TTC549 (cell line): ENCODE results near the gene TMEM135.
"Not testable (repeated sequence)": the region's sequence is repeated elsewhere in the genome, so short reads cannot be mapped to it uniquely, and the experiment has no call there.

Experiments
- FAIRE-seq: peaks from 2 replicates; lab custom pipeline; 2012; peaks lifted over from hg19 to GRCh38; lab: Jason Lieb, UNC

The TMEM135 gene

DNA sequence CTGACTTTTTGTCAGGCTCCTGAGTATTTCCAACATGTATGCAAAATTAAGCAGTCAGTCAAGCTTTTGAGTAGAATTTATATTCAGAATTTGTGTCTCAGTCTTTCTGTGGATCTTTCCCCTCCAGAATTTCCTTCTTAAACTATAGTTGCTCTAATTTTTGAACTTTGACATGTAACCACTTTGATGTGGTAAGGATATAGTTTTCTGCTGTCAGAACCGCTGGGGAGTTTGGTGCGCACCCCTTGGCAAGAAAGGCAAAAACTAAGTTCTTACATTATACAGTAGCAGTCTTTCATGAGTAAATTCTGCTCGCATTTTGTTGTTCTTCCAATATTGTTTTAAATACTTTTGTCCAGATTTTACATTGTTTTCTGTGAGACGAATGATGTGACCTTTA lies 105.9 kb downstream of the TMEM135 start:
- FAIRE-seq, result no peak

DNA sequence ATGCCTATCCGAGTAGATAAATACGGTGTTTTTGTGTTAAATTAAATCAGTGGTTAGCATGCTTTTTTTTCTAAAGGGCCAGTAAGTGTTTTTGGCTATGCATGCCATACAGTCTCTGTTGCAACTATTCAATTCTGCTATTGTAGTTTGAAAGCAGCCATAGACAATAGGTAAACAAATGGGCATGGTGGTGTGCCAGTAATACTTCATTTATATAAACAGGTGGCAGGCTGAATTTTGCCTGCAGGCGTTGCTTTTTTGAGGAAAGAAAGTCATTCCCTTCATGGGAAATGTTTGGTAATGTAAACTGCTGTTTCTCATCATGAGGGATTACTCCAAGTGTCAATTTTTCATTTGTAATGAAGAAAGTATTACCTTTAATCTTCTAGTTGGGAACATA lies 106.5 kb downstream of the TMEM135 start:
- FAIRE-seq, result no peak

DNA sequence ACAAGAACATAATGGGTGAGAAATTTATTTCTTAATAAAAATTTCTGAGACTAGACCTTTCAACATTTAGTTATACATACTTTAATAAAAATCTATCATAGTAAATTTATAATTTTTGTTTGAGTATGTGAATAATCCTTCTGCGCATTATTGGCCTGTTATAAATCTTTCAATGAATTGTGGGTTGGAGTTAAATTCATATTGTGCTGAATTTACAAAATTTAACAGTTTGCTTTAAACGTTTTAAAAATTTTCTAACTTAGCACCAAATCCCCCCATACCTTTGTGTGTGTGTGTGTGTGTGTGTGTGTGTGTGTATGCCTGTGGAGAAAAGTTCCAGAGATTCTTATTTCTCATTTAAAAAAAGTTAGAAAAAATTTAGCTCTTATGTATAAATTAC lies 111.0 kb downstream of the TMEM135 start:
- no peak for FAIRE-seq

DNA sequence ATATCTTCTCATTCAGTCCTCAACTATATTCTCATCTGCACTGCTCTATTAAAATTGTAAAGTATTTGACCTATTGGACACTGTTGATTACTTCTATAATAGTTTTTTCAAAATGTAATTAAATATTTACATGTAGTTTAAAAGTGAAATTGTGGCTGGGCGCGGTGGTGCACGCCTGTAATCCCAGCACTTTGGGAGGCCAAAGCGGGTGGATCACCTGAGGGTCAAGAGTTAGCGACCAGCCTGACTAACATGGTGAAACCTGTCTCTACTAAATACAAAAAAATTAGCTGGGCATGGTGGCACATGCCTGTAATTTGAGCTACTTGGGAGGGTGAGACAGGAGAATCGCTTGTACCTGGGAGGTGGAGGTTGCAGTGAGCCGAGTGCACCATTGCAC lies 112.0 kb downstream of the TMEM135 start:
- FAIRE-seq, result not testable (repeated sequence)

DNA sequence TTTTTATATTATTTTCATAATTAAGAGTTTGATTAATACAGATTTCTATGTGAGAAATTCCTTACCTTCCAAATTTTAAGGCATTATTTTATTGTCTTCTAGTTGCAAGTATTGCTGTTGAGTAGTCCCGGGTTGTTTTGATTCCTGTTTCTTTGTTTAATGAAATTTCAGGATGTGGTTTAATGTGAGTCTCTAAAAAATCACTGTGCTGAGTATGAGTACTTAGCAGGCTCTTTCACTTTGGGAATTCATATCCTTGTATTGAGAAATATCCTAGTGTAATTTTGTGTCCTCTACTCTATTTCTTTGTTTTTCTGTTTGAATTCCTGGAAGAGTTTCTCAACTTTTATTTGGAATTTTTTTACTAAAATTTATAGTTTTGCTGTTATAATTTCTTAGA lies 113.2 kb downstream of the TMEM135 start:
- FAIRE-seq, result no peak

DNA sequence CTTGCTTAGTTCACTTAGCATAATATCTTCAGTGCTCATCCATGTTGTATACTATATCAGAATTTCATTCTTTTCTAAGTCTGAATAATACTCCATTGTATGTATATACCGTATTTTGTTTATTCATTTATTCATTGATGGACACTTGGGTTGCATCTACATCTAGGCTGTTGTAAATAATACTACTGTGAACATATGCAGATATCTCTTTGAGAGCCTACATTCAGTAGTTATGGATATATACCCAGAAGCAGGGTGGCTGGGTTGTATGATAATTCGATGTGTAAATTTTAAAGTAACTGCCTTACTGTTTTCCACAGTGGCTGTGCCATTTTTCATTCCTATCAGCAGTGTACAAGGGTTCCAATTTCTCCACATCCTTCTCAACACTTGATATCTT lies 116.5 kb downstream of the TMEM135 start:
- FAIRE-seq, result no peak

DNA sequence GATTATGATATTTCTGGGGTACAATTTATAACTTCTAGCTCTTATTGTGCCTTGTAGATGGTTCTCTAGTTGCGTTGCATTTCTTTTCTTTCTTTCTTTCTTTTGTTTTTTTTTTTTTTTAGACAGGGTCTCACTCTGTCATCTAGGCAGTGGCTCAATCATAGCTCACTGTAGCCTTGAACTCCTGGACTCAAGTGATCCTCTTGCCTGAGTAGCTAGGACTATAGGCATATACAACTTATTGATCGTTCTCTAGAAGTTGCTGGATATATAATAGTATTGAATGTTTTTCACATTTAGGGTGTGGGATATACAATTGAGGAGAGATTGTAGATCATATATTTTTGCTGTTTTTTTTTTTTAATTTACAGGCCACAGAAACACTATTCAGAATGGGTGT lies 119.2 kb downstream of the TMEM135 start:
- FAIRE-seq, result no peak

DNA sequence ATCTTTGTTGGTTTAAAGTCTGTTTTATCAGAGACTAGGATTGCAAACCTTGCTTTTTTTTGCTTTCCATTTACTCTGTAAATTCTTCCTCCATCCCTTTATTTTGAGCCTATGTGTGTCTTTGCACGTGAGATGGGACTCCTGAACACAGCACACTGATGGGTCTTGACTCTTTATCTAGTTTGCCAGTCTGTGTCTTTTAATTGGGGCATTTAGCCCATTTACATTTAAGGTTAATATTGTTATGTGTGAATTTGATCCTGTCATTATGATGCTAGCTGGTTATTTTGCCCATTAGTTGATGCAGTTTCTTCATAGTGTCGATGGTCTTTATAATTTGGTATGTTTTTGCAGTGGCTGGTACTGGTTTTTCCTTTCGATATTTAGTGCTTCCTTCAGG lies 131.3 kb downstream of the TMEM135 start:
- FAIRE-seq, result not testable (repeated sequence)

DNA sequence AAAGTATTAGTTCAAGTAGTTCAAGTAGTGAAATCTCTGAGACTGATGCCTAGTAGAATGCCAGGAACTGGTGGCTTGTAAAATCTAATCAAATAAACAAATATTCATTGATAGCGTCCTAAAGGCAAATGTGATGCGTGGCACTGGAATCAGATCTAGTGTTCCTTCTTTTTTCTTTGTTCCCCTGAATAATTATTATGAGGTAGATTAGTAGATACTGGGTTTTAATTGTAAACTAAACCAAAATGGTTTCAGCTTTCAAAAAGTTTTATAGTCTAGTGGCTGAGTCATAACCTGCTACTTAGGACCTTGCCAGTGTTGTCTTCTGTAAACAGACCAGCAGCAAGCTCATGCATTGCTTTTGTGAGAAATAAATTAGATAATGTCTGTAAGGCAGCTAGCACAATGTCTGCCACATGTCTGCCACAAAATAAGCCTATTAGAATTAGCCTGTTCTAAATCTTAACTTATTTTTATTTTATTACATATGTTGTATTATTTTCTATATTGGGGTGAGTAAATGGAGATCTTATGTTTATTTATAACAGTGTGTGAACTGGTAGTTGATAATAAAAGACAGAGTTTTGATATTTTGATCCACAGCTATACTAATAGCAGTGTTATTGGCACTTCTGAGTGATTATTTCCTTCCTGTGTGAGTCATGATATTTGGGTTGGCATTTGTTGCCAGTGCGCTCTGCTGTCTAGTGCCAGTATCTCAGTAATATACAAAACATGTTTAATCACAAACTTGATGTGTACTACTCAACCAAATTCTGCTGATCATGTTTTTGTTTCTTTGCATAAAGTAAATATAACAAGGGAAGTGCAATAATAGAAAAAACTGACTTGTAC lies 135.7 kb downstream of the TMEM135 start:
- no peak for FAIRE-seq

DNA sequence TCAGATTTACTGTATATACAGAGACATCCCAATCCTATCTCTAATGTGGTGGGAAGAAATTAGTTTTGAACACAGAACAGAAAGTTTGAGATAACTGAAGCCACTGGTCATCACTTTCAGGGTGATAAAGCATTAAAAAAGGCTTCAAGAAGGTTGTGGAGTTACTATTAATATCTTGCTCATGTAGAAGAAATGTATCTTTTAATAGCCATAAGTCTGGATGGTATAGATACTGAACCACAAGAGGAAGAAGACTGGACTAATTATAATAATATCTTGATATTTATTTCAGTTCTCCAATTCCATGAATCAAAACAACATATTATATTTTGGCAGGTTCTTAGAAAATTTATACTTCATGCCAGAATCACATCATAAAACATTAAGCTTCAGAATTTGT lies 137.1 kb downstream of the TMEM135 start:
- FAIRE-seq, result no peak

DNA sequence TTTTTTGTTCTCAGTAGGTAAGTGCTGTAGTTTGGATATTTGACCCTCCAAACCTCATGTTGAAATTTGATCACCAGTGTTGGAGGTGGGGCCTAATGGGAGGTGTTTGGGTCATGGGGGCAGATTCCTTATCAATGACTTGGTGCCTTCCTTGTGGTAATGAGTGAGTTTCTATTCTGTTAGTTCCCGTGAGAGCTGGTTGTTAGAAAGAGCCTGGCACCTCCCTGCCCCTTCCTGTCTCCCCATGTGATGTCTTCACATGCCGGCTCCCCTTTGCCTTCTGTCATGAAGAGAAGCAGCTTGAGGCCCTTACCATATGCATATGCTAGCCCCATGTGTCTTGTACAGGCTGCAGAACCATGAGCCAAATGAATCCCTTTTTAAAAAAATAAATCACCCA lies 138.3 kb downstream of the TMEM135 start:
- FAIRE-seq, result no peak

DNA sequence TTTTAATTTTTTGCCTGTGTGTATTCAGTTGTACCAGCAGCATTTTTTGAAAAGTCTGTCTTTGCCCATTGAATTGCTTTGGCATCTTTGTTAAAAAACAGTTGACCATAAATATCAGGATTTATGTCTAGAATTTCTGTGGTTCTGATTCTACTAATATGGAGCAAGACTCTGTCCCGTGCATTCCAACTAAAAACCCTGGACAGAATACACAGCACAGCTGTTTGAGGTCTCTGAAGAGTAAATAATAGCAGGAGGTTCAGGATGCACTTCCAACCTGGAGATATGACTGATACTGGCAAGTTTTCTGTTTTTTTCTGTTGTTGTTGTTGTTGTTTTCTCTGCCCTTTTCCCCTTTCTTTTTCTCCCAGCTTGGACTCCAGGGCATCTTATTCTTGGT lies 141.9 kb downstream of the TMEM135 start:
- no peak for FAIRE-seq

DNA sequence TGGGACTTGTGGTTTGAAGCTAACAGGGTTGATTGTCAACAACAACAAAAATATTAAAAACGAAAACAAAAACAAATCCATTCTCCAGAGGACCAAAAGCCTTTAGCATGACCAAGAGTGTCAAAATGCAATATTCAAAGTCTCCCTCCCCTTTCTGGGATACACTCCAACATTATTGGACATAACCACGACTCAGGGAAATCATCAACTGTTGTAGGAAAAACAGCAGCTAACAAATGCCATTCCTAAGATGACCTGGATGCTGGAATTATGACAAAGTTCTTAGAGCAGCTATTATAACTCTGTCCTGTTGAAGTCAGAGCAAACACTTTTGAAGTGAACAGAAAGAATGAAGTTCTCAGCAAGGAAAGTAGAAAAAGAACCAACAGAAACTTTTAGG lies 143.0 kb downstream of the TMEM135 start:
- FAIRE-seq, result no peak

DNA sequence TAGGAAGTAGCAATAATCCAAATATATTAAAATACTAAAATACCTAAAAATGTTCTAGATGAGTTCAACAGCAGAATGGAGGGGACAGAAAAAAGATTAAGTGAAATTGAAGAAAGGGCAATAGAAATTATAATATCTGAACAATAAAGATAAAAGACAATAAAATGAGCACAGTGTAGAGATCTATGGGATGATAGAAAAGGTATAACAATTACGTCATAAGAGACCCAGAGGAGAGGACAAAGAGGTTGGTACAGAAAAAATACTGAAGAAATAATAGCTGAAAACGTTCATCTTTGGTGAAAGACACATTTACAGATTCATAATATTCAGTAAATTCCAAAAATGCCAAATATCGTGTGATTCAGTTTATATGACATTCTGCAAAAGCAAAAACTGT lies 143.4 kb downstream of the TMEM135 start:
- FAIRE-seq, result no peak

DNA sequence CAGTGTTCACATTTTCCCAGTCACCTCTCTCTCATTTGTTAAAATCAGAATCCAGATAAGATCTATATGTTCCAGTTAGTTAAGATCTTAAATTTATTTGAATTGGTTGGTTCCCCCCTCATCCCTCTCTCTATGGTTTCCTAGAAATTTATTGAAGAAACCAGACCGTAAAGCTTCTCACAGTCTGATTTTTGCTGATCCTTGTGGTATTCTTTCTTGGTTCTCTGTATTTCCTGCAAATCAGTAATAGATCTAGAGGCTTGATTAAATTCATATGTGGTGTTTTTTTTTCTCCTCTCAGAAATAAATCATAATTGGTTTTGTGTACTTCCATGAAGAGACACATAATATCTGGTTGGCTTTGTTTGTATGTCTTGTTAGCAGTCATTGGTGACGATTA lies 147.5 kb downstream of the TMEM135 start:
- no peak for FAIRE-seq

DNA sequence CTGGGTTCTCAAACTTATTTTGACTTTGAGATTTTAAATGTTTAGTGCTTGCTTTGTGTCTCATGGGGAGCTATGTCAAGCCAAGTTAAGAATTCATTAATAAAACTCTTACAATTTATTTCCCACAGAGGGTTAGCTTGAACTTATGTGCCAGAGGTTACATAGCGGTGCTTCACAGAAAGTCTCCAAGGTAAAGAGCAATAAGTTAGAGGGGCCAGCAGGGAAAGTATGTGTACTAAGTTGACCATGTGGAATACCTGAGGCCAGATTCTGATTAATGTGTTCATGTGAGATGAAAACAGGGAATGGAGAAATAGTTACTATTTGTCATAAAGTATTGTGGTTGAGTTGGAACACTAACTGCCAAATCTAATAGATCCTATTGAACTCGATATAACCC lies 149.3 kb downstream of the TMEM135 start:
- no peak for FAIRE-seq

DNA sequence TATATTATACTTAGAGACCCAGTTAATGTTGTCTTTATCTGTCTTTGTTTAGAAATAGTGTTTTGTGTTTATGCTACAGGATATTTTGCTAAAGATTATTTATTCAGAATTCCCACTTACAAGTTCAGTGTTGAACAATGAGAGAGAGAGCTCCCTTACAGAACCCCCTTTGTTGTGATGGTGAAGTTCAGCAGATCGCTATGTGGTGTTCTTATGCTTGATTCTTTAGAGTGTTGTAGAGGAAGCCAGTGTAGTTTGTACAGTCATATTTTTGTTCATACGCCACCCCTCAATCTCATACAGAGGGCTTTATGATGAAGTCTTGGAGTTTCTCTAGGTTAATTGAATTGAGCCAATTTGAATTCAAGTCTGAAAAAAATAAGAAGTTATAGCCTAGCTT lies 150.2 kb downstream of the TMEM135 start:
- no peak for FAIRE-seq

DNA sequence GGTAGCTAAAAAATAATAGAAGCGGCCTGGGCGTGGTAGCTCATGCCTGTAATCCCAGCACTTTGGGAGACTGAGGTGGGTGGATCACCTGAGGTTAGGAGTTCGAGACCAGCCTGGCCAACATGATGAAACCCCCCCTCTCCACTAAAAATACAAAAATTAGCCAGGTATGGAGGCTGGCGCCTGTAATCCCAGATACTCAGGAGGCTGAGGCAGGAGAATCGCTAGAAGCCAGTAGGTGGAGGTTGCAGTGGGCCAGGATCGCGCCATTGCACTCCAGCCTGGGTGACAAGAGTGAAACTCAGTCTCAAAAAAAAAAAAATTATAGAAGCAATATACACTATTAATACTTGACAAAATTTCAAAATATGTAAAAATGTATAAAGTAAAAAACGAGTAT lies 150.7 kb downstream of the TMEM135 start:
- not testable (repeated sequence) for FAIRE-seq

DNA sequence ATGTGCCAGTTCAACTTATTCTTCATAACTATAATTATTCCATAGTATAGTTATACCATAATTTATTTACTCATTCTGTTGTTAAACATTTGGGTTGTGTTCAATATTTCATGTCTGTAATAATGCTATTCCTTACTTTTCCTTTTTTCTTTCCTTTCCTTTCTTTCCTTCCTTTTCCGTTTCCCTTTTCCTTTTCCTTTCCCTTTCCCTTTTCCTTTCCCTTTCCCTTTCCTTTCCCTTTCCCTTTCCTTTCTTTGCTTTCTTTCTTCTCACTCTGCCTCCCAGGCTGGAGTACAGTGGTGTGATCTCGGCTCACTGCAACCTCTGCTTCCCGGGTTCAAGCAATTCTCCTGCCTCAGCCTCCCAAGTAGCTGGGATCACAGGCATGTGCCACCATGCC lies 151.2 kb downstream of the TMEM135 start:
- FAIRE-seq, result not testable (repeated sequence)

DNA sequence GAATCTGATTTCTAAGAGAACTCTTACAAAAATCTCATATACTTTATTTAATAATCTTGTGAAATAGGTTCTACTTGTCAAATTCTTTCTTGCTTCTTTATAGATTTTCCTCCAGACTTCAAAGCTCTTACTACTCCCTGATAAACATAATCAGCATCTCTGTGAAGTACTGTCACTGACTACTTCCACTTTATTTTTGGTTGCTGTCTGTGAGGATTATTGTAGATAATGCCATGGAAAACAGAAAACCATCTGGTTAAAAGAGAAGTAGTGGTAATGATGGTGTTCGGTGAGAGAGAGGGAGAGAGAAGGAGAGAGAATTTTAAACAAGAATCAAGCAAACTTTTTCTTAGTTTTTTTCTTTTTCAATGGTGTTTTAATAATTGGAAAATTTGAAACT lies 152.3 kb downstream of the TMEM135 start:
- FAIRE-seq, result no peak

DNA sequence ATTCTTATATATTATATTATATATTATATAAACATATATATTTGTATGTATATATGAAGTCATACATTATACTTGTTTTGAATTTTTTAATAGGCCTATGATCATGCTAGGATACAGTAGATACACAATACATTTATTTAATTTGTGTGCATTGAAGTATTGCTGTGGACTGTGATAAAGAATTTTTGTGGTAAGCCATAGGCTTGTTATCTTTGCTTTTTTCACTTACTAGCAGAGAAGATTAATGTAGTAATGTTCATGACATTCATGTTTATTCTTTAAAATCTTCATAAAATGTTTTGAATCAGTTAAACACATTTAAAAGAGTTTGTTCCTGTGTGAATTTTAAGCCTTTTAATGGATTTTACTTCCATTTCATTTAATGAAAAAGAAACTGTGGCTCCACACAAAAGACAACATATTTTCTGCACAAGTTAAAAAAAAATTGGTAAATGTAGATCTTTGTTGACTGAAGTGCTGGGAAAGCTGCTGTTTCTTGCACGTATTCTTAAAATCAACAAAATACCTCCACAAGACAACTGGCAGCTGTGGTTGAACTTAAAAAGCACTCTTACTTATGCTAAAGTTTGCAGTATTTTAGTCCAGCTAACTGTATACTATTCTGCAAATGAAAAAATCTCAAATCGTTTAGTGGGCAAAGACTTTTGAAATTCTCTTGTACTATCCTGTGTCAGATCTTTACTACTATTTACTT lies 156.2 kb downstream of the TMEM135 start:
- FAIRE-seq, result peak; percentile 56

DNA sequence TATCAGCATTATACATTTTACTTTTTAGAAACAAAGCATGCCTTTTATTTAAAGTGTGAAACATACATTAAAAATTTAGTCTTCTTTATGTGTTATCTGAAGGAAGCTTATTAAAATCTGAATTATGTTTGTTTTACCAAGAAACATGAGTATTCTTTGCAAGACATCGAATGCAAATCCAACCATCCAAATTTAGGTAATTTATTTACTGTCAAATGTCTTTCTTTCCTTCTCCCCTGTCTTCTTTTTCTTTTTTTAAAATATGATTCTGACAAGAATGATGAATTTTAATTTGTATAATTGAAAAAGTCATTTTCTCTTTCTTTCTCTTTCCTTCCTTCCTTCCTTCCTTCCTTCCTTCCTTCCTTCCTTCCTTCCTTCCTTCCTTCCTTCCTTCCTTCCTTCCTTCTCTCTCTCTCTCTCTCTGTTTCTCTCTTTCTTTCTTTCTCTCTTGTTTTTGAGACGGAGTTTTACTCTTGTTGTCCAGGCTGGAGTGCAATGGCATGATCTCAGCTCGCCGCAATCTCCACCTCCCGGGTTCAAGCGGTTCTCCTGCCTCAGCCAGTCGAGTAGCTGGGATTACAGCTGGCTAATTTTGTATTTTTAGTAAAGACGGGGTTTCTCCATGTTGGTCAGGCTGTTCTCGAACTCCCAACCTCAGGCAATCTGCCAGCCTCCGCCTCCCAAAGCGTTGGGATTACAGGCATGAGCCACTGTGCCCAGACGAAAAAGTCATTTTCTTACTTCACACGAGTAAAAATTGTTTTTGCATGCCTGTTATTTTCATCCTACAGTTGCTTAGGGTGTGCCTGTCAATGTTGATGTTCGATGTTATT lies 157.5 kb downstream of the TMEM135 start:
- no peak for FAIRE-seq
